ENCODE data around the gene PKD2. TPM values are rescaled to one million over a fixed set of nuclear protein-coding genes. Genes with fewer than 3 reads are reported as not detected.

The PKD2 gene
- total RNA-seq, 1 experiment from 2014 or later: 21.4 TPM

GRCh38 chr4:87970121-87970520 is 37.3 kb upstream of the PKD2 start (continued):
- no peak for TF ChIP-seq ZNF232 (CRISPR knock-in tag; IDR thresholded peaks at IDR 0.05)
- no peak for TF ChIP-seq USF1 (CRISPR knock-in tag; IDR thresholded peaks at IDR 0.05)

GRCh38 chr4:87971866-87972265 is 35.6 kb upstream of the PKD2 start:
- no peaks in the 10 kb centered on the region for H3K36me3 Mint-ChIP-seq
- peaks cover 44% of the 10 kb centered on the region for H3K4me1 Mint-ChIP-seq
- H3K27me3 Mint-ChIP-seq (ENCODE audit: low read depth): peaks cover 7% of the 10 kb centered on the region
- no peaks in the 10 kb centered on the region for H3K9me3 Mint-ChIP-seq
- DNase-seq (ENCODE audit: low spot score) (no peak), ATAC-seq (0 out of 2 replicates have a peak, but pooled peaks have one; percentile 3)
- POLR2A ChIA-PET: no interaction called here
- no peak overlapping the region for H3K27ac Mint-ChIP-seq
- peak; percentile 51; the same call in 1 of the 2 replicates for TF ChIP-seq NFYB (CRISPR knock-in tag; conservative IDR thresholded peaks at IDR 0.05; ENCODE audit: low read depth)
- TF ChIP-seq ZNF138 (CRISPR knock-in tag; conservative IDR thresholded peaks at IDR 0.05): no peak
- H3K4me3 Mint-ChIP-seq: no peak overlapping the region
- CTCF ChIA-PET: interaction anchor here (0.6 to 5.1 kb wide), 3 partner anchors 9 to 16 kb away, joined by 3 to 40 read pairs (median 3); no protein-coding TSS in a partner anchor

GRCh38 chr4:87973283-87974169 is 33.9 kb upstream of the PKD2 start:
- TF ChIP-seq IRF1 (CRISPR knock-in tag; IDR thresholded peaks at IDR 0.05) (no peak), CTCF (IDR thresholded peaks at IDR 0.05) (peak; percentile 78)
- DNase-seq (ENCODE audit: low spot score) (peak; percentile 66), ATAC-seq (peak; percentile 59)
- H3K4me3 Mint-ChIP-seq: peak overlapping the region; percentile 55
- ChIA-PET CTCF (interaction anchor here (0.6 to 5.1 kb wide), 33 partner anchors 8 to 497 kb away, joined by 3 to 40 read pairs (median 4); no protein-coding TSS in a partner anchor), POLR2A (interaction anchor here (0.8 kb wide), 1 partner anchor 40 kb away, joined by 4 read pairs; no protein-coding TSS in a partner anchor)
- H3K4me1 Mint-ChIP-seq: peaks cover 48% of the 10 kb centered on the region
- H3K9me3 Mint-ChIP-seq: no peaks in the 10 kb centered on the region
- no peaks in the 10 kb centered on the region for H3K27me3 Mint-ChIP-seq (ENCODE audit: low read depth)
- H3K27ac Mint-ChIP-seq: peak overlapping the region; percentile 93
- H3K36me3 Mint-ChIP-seq: no peaks in the 10 kb centered on the region

GRCh38 chr4:87974856-87975462 is 32.5 kb upstream of the PKD2 start:
- peak overlapping the region; percentile 54 for H3K4me3 Mint-ChIP-seq
- POLR2A ChIA-PET: no interaction called here
- peaks cover 54% of the 10 kb centered on the region for H3K4me1 Mint-ChIP-seq
- CTCF ChIA-PET: interaction anchor here (0.9 to 5.1 kb wide), 4 partner anchors 10 to 126 kb away, joined by 3 to 40 read pairs (median 14); no protein-coding TSS in a partner anchor
- DNase-seq (ENCODE audit: low spot score): no peak
- H3K27me3 Mint-ChIP-seq (ENCODE audit: low read depth): no peaks in the 10 kb centered on the region
- no peaks in the 10 kb centered on the region for H3K9me3 Mint-ChIP-seq
- H3K36me3 Mint-ChIP-seq: no peaks in the 10 kb centered on the region
- peak overlapping the region; percentile 94 for H3K27ac Mint-ChIP-seq
- peak; percentile 29 for ATAC-seq
- TF ChIP-seq NR3C1 (CRISPR knock-in tag; conservative IDR thresholded peaks at IDR 0.05; ENCODE audit: low read depth) (no peak), USF2 (CRISPR knock-in tag; IDR thresholded peaks at IDR 0.05) (no peak), MXD4 (CRISPR knock-in tag; IDR thresholded peaks at IDR 0.05; ENCODE audit: borderline replicate concordance) (no peak), ZBTB21 (CRISPR knock-in tag; IDR thresholded peaks at IDR 0.05; ENCODE audit: borderline replicate concordance) (no peak), RELA (CRISPR knock-in tag; IDR thresholded peaks at IDR 0.05; ENCODE audit: borderline replicate concordance) (no peak), ZNF512 (CRISPR knock-in tag; IDR thresholded peaks at IDR 0.05; ENCODE audit: borderline replicate concordance) (no peak), TP53 (CRISPR knock-in tag; IDR thresholded peaks at IDR 0.05) (no peak), ZMAT4 (CRISPR knock-in tag; IDR thresholded peaks at IDR 0.05) (no peak), MAX (CRISPR knock-in tag; IDR thresholded peaks at IDR 0.05) (no peak), RORB (CRISPR knock-in tag; IDR thresholded peaks at IDR 0.05) (no peak), CTCF (IDR thresholded peaks at IDR 0.05) (no peak), NR2C2 (CRISPR knock-in tag; IDR thresholded peaks at IDR 0.05) (no peak), ATF1 (CRISPR knock-in tag; IDR thresholded peaks at IDR 0.05) (no peak)
